COLO668 (cell line): ENCODE results near the gene CYB5A.

Experiments
- DNase-seq: peaks from one replicate; lab custom pipeline; 2025; ENCODE audit not compliant: unreplicated experiment; lab: John Stamatoyannopoulos, UW

Gene CYB5A

GRCh38 chr18:74278983-74279382, 12.8 kb downstream of the CYB5A start:
- no peak for DNase-seq

- no peak for DNase-seq
Measured at GRCh38 chr18:74278058-74278457, 13.7 kb downstream of the CYB5A start.

- DNase-seq: no peak
Measured at GRCh38 chr18:74277296-74277695, 14.5 kb downstream of the CYB5A start.

GRCh38 chr18:74276609-74277008, 15.2 kb downstream of the CYB5A start:
- no peak for DNase-seq

DNA sequence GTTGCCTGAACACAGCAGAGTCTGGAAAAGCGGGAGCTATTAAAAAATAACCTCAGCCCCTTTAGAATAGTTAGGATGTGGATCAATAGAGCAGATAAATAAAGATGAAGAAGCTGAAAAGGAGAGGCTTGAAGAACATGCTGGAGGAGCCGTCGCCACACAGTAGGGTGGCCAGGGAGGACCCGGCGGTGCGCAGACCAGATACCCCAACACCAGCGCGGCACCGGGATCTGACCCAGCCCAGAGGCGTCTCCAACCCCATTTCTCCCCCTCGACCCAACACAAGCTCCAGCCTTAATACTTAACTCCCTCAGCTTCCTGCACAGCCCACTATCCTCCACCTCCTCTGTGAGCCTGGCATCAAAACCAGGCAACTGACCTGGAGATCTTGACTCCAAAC, 16.0 kb downstream of the CYB5A start:
- no peak for DNase-seq

- DNase-seq: no peak
Measured at GRCh38 chr18:74274700-74275099, 17.1 kb downstream of the CYB5A start.

DNA sequence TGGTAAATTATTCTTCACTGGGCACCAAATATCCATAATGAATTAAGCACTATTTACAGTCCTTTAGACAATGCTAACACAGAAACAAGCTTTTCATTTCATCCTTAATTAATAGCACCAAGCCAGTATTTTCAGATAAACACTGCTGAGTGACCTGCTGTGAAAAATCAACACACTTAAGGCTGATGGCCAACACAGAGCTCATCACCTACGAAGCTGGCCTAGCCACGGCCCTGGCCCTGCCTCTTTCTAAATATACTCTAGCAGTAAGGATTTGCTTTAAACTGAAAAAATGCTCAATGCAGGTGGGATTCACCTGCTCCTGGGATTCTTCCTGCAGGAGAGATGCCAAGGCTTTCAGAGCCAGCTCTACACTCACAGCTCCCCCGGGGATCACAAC, 18.4 kb downstream of the CYB5A start:
- no peak for DNase-seq

DNA sequence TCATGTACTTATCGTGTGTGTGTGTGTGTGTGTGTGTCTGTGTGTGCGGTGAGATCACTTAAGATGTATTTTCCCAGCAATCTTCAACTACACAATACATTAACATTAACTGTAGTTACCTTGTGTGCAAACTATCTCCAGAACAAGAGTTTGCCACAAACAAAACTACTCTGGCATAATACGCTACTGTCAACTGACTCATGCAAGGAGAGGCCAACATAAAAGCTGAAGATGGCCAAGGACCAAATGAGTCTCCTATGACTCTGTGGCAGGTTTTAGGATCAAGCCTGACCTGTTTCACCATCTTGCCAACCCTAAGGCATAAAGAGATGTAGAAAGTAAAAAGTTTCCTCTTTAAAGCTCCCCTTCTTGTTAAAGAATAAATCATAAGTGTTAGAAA, 20.1 kb downstream of the CYB5A start:
- DNase-seq: no peak

DNA sequence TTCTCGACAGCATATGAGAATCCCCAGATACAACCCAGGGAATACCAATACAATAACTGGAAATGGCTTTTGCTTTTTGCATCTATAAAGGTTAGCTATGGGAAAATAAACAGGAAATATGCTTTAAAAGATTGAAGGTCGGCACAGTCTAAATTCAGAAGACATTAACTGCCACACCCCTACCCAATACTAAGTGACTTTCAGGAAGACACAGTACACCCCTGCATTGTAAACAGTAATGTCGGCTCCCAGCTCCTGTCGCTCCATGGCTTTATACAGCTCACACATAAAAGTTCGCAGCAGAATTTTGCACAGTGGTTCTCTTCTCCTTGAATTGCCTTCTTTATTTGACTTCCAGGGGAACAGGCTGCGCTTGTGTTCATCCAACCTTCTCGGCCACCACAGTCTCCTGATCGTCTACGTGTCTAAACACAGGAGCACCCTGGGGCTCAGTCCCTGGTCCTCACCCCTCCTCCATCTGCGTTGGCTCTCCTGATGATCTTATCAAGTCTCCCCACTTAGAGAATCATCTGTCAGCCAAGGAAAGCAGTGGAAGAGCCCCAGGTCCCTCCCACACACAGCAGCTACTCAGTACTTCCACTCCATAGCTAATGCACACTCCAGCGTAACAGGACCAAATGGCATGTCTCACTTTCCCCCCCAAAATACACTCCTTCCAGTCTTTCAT, 22.7 kb downstream of the CYB5A start:
- no peak for DNase-seq

DNA sequence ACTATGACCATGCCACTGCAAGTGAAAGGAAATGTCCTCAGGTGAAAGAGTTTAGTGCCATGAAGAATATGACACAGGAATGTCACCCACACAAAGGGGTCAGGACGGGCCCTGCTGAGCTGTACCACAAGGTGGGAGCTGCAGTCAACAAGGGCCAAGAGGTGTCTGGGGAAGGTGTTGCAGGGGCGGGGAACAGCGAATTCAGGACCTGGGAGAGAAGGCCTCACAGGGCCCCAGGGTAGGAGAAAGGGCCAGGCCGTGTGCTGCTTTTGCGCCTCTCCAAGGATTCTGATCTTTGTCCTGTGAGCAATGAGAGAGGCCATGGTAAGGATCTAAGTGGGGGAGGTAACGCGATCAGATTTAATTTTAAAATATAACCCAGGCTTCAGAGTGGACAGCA, 23.6 kb downstream of the CYB5A start:
- no peak for DNase-seq

DNA sequence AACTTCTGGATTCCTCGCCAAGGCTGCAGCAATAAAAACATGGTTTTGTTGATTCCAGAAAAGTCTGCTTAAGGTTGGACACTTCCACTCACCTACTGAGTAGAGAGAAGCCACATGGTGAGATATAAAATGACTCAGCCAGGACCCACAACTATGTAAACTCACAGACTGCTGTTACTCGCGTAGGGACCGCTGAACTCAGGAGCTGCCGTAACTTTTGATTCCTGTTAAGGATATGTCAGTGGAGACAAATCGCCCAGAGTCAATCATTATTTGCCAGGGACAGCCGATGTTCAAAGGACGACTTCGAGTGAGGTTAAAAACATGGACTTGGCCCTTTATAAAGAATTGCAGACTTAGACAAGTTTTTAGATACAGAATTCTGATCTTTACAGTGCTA, 25.6 kb downstream of the CYB5A start:
- DNase-seq: no peak

- no peak for DNase-seq
Measured at GRCh38 chr18:74265546-74266098, 26.1 kb downstream of the CYB5A start.

- no peak for DNase-seq
Measured at GRCh38 chr18:74264303-74265020, 27.3 kb downstream of the CYB5A start.

- no peak for DNase-seq
Measured at GRCh38 chr18:74261053-74261713, 30.6 kb downstream of the CYB5A start.

DNA sequence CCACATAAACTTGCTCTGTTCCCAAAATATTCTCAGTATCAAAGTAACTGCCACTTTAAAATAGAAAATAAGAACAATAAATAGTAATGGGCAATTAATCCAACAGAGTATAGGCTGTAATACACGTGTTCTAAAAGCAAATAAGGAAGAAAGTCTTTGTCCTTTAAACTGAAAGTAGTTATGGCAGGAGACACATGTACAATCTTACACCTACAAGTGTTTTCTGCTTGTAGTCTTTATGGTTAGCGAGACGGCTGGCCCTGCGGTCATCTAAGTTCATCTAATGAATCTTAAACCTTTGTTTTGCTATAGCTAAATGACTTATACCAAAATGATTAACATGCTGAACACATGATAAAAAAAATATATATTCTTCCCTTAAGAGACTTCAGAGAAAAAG, 32.4 kb downstream of the CYB5A start:
- DNase-seq: no peak

DNA sequence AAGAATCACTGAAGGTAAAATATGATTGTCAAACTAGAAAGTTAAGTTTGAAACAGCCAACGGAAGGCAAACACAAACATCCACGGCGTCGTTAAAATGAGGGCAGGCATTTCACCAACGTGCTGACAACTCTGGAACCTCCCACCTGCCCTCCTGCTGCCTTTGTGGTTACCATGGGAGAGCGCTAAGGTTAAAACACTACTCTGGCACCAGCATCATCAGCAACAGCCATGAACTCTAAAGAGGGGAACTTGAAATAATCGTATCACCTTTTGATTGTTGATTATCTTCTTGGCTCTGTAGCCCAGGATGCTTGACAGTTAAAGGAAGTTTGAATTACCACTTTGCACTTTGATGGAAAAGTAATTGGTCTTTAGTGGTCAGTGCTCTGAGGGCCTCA, 34.7 kb downstream of the CYB5A start:
- DNase-seq: no peak

GRCh38 chr18:74256190-74256589, 35.6 kb downstream of the CYB5A start:
- DNase-seq: no peak

GRCh38 chr18:74255131-74255616, 36.6 kb downstream of the CYB5A start:
- no peak for DNase-seq

- DNase-seq: no peak
Measured at GRCh38 chr18:74252039-74252395, 39.7 kb downstream of the CYB5A start.

GRCh38 chr18:74251297-74252038, 40.3 kb downstream of the CYB5A start:
- DNase-seq: no peak

GRCh38 chr18:74250131-74250530, 41.6 kb downstream of the CYB5A start:
- DNase-seq: no peak
